GM19035 (cell line): ENCODE measurements around the gene MRFAP1L1.
"Not testable (repeated sequence)": the region's sequence is repeated elsewhere in the genome, so short reads cannot be mapped to it uniquely, and the experiment has no call there.

Experiments used
- ATAC-seq: cut with Tn5 transposase; IDR thresholded peaks from one replicate; pipeline ENCODE4 v1.9.1; 2021; ENCODE audit not compliant: unreplicated experiment

Gene MRFAP1L1

DNA sequence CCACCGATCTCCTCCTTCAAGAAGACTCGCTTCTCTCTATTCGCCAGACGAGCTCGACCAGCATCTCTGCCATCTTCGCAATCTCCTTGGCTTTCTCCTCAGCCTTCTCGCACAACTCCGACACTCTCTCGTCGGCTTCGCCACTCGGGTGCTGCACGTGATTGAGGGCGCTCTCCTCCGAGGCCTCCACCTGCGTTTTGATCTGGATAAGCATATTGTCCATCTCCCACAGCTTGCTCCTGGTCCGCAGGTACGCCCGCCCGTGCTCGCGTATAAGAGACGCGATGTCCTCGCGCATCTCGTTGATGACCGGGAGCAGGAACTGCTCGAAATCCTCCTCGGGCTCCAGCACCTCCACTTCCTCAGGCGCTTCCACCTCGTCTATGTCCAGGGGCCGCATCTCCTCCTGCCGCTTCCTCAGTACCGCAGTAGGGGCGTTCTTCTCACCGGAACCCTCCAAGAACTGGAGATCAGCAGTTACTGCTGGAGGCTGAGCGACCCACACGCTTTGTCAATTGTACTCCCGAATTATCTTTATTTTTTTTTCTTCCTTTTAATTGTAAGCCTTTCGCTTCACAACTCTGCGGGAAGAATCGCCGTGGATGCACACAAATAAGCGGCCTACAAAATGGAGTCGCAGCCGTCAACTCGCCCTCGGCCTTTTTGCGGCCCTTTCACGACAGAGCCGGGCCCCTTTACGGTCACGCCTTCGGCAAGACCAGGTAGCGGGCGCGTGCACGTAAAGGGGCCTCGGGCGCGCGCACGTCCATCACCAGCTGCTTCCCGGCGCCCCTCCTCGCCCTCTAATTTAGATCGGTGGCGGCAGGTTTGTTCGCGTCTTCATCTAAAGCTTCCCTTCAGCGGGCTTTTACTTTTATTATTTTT, at the start of gene MRFAP1L1:
Gene MRFAP1L1 (minus strand): TSS at position 636 of the 885 bp plus-strand sequence. CDS start 236 bp downstream, at position 400.
- ATAC-seq = peak; percentile 71

- ATAC-seq = no peak
These were observed 49.1 kb upstream of the MRFAP1L1 start for GRCh38 chr4:6758728-6759127.

DNA sequence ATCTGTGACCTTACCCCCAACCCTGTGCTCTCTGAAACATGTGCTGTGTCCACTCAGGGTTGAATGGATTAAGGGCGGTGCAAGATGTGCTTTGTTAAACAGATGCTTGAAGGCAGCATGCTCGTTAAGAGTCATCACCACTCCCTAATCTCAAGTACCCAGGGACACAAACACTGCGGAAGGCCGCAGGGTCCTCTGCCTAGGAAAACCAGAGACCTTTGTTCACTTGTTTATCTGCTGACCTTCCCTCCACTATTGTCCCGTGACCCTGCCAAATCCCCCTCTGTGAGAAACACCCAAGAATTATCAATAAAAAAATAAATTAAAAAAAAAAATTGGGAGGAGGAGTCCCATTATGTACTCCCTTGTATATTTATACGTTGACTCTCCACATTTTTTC, 46.7 kb upstream of the MRFAP1L1 start:
- ATAC-seq = not testable (repeated sequence)

DNA sequence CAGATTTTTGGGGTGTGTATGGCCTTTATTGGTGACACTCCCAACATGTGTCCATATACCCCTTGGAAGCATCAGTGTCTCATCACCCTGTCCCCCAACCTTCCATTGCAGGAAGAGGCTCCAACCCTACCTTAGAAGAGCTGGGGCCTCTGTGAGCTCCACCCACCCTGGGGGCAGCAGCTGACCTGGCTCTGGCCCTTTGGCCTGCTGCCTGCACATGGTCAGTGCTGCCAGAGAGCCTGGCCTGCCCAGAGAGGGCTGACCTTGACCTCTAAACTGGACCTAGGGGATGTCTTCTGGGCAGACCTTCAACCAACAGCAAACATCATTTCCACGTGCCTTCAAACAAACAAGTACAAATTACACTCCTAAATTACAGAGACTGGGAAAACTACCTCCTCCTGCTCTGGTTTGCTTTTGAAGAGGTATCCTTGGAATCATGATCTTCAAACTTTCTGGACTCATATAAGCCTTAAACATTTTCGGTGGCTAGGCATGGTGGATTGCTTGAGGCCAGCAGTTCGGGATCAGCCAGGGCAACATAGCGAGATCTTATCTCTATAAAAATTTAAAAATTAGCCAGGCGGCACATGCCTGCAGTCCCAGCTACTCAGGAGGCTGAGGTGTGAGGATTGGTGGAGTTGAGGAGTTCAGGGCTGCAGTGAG, 45.6 kb upstream of the MRFAP1L1 start:
- no peak for ATAC-seq

GRCh38 chr4:6754481-6755087, 44.9 kb upstream of the MRFAP1L1 start:
- no peak for ATAC-seq

- no peak for ATAC-seq
These were observed 44.2 kb upstream of the MRFAP1L1 start for GRCh38 chr4:6753891-6754290.

DNA sequence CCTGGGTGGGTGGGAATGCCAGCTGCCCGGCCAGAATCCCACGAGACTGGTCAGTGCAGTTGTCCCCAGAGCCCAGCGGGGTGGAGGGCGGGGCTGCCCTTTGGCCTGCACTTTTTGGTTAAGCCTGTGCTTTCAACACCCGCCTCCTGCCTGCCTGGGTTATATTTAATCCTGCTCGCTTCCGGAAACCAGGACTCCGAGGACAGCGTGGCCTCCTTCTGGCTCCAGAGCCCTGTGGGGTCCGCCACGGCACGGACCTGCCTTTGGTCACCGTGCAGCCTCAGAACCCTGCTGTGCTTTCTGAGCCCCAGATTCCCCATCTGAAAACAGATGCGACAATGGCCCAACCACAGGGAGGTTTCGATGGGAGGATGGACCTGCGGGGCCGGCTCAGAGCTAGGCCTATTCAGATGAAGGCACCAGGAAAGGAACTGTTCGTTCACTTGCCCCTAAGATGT, 43.5 kb upstream of the MRFAP1L1 start:
- no peak for ATAC-seq

DNA sequence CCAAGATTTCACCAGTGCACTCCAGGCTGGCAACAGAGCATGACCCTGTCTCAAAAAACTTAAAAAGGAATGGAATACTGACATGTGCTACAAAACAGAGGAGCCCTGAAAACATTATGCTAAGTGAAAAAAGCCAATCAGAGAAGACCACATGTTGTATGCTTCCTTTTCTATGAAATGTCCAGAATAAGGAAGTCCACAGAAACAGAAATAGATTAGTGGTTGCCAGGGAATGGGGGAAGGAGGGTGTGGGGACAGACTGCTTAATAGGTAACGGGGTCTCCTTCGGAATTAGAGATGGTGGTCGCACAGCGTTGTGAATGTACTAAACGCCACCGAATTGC, 42.8 kb upstream of the MRFAP1L1 start:
- ATAC-seq = no peak

GRCh38 chr4:6751611-6752485, 42.2 kb upstream of the MRFAP1L1 start:
- ATAC-seq = no peak

GRCh38 chr4:6750286-6751221, 40.9 kb upstream of the MRFAP1L1 start:
- no peak for ATAC-seq

- no peak for ATAC-seq
These were observed 39.9 kb upstream of the MRFAP1L1 start for GRCh38 chr4:6749340-6750171.

- ATAC-seq = no peak
These were observed 38.6 kb upstream of the MRFAP1L1 start for GRCh38 chr4:6748286-6748685.

- no peak for ATAC-seq
These were observed 37.8 kb upstream of the MRFAP1L1 start for GRCh38 chr4:6747294-6748051.

DNA sequence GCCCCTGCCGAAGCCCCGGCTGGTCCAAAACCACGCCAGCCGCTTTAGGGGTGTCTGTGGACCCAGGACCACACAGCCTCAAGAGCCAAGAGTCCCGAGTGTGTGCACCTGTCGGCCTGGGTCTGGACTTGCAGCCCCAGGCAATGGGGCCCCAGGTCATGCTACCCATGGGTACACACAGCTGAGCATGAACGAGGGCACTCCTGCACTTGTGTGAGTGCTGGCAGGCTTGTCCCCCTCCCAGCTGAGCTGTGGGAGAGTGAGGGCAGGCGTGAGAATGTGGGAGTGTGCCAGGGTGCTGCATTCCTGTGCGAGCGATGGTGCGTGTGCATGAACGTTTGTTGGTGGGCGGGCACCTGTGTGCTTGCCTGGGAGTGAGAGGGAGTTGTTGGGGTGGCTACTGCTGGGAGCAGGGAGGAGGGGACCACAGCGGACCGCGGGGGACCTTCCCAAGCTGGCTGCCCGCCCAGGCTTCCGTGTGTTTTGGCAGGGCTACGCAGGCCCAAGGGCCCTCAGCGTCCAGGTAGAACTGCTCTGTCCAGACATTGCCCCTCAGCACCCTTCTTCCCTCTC, 37.1 kb upstream of the MRFAP1L1 start:
- no peak for ATAC-seq

DNA sequence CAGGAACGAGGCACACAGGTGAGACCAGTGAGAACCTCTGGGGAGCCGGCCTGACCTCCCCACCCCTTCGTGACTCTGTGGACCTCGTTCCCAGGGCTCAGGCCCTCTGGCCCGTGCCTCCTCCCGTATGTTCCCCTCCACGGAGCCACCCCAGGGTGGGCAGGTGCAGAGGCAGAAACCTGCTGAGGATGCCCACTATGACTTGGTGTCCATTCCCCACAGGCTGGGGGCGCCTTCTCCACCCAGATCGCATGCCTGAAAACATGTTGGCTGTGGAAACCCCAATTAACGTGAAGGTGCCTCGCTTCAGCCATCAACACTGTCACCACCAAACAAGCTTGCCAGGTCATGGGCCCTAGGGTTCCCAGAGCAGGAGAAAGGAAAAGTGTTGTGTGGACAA, 33.3 kb upstream of the MRFAP1L1 start:
- no peak for ATAC-seq

DNA sequence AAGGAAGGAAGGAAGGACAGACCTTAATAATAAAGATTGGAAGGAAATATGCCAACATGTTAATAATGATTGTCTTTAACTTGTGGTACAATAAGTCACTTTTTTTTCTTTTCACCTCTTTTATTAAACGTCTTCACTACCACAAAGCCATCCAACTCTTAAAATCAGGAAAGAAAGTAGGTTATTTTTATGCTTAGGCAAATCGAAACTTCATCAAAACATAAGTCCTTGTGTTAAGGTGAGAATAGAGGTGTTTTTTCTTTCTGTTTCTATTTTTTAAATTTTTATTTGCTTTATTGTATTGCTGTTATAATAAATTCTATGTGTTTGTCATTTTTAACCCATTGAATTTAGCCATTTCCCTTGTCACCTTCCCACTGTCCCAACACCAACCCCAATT, 32.8 kb upstream of the MRFAP1L1 start:
- peak; percentile 49 for ATAC-seq

- ATAC-seq = no peak
These were observed 30.7 kb upstream of the MRFAP1L1 start for GRCh38 chr4:6740347-6740746.

GRCh38 chr4:6739920-6740319, 30.3 kb upstream of the MRFAP1L1 start:
- ATAC-seq = no peak
